Glomerular visceral epithelial cell (primary cell): Measurements from ENCODE around the gene SYT11.
"Not testable (repeated sequence)": the region's sequence is repeated elsewhere in the genome, so short reads cannot be mapped to it uniquely, and the experiment has no call there.

Source experiments
- DNase-seq: peaks from one replicate; pipeline ENCODE4 v3.0.0-alpha.2; 2016; ENCODE audit errors: extremely low spot score

SYT11 gene

DNA sequence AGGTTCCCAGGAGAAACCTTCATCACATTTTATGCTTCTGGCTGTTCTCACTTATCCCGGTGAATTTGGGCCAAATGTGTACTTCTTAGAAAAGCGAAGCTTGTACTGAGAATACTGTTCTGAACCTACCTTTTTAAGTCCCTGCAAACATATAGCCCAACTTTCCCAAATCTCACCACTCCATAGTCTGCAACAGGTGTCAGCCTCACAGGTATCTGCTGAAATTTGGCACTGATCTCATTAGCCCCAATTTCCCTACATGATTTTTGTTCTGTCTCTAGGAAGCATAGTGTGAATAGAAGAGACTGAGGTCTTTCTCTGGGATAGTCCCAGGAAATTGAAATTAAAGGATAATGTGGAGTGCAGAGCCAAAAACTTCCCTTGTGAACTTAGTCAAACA is 40.3 kb downstream of the SYT11 start:
- no peak for DNase-seq

DNA sequence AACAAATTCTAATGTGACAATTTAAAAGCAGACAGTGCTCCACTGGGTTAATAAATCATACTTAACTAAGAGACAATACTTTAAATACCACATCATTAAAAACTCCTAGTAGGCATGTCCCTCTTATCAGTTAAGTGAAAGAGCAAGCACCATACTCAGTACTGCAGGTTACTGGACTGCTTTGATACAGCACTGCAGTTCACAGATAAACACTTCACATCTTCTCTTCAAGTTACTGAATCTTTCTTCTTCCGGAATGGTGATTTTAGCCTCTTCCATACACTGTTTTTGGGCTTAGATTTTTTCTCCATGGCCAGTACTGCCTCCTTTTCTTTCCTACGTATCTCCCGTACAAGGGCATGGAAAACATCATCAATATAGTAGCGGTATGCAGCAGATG is 40.8 kb downstream of the SYT11 start:
- no peak for DNase-seq

DNA sequence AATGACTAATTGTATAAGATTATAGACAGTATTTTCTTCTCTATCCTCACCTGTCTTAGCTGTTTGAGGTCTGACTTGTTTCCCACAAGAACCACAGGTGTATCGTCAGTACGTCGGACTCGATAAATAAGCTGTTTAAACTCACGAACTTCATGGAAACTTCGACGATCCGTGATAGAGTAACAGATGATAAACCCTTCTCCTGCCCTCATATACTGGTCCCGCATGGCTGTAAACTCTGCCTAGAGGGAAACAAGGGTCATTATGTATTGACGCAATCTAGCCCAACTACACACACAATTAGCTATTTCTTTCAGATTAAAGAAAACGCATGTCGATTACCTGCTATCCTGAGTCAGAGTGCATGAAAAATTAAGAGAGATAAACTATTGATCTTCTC is 44.9 kb downstream of the SYT11 start:
- no peak for DNase-seq

DNA sequence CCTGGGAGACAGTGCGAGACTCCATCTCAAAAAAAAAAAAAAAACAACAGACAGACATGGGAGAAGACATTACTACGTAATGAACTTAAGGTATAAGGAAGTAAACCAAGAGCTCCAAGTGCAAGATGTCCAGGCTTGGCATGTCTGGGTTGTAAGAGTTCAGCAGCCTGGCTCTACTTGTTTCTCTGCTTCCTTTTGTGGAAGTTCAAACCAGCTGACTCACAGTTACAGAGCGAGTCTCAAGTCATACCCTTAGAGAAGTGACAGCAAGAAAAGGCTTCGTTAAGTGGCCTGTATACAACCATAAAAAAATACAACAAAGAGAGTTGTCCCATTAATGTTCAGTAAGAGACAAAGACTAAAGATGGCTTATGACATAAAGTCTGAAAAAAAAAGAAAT is 50.5 kb downstream of the SYT11 start:
- DNase-seq = peak; percentile 37

DNA sequence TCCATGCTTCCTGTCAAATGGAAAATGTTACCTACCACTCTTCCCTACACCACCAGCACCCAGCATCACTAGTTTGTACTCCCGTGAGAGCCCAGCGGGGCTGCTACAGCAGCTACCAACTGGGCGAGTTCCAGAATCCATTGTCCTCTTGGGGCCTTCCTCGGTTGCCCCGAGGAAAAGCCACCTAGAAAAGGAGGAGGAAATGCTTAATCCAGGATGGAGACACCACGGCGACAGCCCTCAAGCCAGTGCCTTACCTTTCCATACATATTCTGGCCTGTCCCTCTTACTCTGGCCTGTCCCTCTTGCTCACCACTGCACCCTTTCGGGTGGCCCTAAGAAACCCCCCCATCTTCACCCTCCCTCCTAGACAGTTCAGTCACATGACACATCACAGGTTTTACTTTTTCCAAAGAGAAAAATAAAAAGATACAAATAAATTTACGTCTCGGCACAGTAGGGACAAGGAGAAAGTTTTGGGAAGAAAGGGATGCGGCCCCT is 51.3 kb downstream of the SYT11 start:
- peak; percentile 47 for DNase-seq

DNA sequence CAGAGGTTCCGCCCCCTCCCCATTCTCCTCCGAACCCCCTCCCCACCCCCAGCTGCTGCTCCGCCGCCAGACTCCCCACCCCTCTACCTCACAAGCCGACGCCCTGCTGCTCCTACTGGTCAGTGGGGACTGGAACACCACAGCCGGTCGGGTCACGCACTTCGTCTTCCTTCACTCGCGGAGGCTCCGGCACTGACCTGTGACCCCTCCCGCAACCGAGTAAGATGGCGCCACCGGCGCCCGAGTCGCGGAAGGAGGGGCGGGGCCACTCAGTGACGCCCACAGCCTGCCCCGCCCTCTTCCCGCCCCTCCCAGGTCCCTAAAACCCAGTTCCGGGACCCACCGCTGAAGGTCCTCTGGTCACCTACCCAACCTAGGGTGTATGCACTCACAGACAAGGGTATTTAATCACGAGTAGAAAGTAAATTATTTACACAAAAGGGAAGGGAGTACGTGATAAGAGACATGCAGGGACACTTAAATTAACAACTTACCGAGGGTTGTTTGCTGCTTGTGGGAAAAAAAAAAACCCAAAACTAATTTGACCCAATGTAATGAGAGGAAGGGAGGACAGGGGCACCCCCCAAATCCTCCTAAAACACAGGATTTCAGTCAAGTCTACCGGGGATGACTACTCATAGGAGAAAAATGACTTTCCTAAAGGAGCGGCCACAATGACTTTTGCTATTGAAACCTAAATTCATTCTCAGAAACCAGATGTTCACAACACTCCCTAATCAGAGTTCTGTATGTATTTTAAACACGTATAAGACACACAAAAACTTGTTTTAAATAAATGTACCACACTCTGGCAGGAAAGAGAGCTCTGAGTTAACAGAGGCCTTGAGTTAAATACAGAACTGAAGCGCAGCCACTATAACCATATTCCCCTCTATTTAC is 52.0 kb downstream of the SYT11 start, which contains the start of gene RIT1:
RIT1 (minus strand) TSS at position 194 of the 900 bp plus-strand sequence. CDS start 588 bp downstream, outside the sequence.
- DNase-seq = peak; percentile 87

DNA sequence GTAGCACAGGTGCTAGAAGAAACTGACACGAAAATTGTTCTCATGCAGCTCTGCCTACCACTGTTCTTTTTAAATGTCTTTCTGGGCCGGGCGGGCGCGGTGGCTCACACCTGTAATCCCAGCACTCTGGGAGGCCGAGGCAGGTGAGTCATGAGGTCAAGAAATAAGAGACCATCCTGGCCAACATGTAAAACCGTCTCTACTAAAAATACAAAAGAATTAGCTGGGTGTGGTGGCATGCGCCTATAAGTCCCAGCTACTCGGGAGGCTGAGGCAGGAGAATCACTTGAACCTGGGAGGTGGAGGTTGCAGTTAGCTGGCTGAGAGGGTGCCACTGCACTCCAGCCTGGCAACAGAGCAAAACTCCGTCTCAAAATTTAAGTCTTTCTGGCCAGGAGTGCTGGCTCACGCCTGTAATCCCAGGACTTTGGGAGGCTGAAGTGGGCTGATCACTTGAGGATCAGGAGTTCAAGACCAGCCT is 52.7 kb downstream of the SYT11 start:
- DNase-seq = peak; percentile 17

DNA sequence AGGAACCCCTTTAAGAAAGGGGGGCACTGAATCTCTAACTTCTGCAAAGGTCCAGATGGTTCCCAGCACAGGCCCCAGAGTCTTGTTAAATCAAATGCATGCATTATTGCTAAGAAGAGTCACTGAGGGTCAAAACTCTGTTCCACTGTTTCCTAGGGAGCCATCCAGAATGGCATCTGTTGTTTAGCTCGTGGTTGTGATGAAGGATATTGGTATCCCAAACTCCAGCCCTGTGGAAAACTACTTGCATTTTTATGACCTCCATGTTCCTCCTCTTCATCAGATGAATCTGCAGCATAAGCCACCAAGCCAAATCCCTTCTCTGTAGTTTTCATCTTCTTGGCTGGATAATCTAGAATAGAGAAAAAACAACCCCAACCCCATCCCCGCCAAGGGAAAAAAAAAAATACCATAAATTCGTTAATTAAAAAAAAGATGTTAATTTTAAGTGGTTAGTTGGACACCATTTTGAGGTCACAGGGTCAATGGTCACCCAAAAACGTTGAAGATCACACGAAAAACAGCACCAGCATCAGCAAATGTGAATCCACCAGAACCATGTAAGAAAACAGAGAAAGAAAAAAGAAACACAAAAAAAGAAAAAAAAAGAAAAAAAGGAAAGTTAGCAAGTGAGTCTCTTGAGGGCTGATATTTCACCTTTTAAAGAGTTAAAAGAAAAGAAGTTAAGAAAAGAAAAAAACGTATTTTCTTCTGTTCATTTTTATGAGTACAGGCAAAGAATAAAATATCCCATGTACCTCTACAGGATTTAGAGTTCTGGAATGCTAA is 54.8 kb downstream of the SYT11 start:
- DNase-seq = no peak

DNA sequence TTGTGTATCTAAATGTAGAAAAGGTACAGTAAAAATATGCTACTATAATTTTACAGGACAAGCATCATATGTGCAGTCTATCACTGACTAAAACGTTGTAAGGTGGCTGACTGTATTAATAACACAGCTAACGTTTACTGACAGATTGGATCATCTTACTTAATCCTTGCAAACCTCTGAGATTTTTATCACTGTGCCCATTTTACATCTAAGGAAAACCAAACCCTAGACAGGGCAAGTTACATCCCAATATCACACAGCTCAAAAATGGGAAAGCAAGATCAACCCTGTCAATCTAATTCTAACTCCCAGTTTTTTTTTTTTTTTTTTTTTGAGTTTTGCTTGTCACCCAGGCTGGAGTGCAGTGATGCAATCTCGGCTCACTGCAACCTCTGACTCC is 59.3 kb downstream of the SYT11 start:
- DNase-seq = no peak

DNA sequence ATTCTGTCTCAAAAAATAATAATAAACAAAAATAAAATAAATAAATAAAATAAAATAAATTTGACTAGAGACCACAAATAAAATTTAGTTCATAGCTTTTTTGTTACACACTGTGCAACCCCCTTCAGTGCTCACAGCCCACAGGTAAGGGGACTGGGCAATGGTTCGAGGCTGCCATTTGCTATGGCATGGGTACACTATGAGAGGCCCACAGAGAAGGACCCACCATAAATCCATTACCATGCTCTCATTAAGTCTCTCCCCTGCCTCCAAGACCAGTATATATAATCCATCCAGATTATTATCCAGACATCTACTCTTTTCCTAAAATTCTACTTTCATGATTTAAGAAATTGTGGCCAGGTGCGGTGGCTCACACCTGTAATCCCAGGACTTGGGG is 60.4 kb downstream of the SYT11 start:
- DNase-seq = no peak

DNA sequence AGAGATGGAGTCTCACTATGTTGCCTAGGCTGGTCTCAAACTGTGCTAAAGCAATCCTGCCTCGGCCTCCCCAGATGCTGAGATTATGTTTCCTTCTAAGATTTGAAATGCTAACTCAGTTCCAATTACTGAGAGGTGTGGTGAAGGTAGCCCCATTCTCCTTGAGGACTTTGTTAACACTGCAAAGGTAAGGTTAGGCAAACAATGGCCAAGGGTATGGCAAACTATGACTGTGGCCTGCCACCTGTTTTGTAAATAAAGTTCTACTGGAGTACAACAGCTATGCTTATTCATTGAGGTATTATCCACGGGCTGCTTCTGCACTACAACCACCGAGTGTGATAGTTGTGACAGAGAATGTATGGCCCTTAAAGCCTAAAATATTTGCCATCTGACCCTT is 61.4 kb downstream of the SYT11 start:
- DNase-seq = no peak

DNA sequence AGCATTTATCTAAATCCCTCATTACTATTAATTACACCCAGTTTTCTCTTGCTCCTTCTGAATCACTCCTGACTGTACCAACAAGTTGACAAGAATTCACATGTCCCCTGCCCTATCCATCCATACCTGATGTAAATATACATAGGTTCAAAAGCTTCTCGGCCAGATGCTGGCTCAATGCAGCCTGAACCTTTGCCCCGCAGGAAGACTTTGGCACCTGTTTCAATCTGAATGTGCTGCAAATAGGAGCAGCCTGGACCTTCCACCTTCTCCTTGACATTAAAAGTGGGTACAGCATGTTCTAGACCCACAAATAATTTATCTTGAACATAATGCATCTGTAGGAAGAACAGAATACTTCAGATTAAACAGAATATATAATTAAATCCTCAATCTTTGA is 66.1 kb downstream of the SYT11 start:
- no peak for DNase-seq

DNA sequence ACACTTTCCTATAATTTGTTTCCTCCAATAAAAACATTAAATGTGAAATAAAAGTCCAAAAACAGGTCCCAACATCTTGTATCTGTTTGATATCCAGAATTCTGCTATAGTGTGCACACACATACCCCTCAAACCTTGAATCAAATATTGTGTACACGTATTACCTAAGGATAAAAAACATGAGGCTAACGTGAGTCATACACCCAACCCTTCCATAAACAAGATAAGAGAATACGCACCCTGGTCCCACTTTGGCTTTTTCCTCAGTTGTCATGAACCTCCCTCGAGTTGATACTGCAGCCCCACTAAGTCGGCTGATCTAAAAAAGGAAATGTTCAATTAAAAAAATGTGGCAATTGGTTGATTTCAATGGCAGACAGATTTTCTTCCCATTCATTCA is 69.7 kb downstream of the SYT11 start:
- no peak for DNase-seq

DNA sequence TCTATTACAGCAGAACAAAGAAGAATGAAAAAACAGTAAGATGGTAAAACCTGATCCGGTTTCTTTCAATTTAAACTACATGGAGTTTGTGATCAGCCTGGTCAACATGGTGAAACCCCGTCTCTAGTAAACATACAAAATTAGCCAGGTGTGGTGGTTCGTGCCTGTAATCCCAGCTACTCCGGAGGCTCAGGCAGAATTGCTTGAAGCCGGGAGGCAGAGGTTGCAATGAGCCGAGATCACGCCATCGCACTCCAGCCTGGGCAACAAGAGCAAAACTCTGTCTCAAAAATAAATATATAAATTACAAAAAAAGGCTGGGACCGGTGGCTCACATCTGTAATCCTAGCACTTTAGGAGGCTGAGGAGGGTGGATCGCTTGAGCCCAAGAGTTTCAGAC is 71.4 kb downstream of the SYT11 start:
- not testable (repeated sequence) for DNase-seq

DNA sequence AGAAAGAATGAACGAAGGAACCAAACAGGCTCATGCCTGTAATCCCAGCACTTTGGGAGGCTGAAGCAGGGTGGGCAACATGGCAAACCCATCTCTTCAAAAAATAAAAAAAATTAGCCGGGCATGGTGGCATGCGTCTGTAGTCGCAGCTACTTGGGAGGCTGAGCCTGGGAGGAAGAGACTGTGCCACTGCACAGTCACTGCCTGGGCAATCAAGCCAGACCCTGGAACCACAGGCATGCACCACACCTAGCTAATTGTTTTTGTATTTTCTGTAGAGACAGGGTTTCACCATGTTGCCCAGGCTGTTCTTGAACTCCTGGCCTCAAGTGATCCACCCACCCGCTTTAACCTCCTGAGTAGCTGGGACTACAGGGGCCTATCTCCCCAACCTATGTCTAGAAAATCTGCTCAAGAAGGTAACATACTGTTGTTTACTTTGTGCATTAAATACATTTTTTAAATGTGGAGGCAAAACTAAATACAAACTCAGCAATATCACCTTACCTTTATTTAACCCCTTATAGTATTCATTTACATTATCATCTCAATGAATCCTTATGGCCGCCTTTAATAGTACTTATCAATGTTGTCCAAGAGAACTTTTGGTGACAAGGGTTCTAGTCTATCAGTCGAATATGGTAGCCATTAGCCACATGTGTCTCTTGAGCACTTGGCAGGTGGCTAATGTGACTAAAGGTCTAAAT is 72.1 kb downstream of the SYT11 start:
- DNase-seq = peak; percentile 80

DNA sequence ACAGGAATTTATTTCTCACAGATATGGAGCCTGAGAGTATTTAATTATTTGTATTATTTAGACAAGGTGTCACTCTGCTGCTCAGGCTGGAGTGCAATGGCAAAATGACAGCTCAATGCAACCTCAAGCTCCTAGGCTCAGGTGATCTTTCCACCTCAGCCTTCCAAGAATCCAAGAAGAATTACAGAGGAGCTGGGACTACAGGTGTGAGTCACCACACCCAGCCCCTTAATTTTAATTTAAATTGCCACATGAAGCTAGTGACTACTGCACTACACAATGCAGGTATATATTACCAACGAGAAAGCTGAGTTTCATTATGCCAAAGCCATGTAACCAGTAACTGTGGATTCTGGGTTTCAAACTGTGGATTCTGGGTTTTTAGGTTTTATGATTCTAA is 72.7 kb downstream of the SYT11 start:
- no peak for DNase-seq

DNA sequence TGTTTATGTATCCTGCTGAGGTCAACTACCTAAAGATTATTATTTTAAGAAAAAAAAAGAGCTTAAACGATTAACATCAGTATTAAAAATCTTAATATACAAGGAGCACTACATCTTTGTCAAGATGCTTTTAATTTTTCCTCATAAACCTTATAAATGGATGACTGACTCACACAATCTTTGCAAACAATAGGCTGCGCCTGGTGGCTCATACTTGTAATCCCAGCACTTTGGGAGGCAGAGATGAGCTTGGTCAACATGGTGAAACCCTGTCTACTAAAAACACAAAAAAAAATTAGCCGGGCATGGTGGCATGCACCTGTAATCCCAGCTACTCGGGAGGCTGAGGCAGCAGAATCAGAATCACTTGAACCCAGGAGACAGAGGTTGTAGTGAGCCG is 73.1 kb downstream of the SYT11 start:
- no peak for DNase-seq

DNA sequence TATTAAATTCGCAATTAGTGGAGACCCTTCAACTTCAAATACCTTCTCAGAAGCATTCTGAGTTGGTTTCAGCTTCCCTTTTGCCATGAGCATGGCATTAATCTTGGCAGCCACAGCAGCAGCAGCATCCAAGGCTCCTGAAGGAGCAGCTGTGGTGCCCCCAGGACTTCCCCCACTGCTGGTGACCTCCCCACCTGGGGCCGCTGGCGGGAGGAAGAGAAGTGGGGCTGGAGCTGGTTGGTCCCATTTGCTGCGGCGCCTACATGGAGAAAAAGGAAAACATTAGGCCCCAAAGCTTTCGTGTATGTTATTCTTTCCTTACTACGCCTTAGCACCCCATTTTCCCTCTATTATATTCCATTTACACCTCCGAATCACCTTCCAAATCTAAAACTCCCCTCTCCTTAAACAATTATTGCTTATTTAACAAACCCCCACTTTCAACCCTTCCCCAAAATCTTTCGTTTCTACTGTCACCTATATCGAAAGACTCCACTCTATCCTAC is 74.3 kb downstream of the SYT11 start:
- no peak for DNase-seq

DNA sequence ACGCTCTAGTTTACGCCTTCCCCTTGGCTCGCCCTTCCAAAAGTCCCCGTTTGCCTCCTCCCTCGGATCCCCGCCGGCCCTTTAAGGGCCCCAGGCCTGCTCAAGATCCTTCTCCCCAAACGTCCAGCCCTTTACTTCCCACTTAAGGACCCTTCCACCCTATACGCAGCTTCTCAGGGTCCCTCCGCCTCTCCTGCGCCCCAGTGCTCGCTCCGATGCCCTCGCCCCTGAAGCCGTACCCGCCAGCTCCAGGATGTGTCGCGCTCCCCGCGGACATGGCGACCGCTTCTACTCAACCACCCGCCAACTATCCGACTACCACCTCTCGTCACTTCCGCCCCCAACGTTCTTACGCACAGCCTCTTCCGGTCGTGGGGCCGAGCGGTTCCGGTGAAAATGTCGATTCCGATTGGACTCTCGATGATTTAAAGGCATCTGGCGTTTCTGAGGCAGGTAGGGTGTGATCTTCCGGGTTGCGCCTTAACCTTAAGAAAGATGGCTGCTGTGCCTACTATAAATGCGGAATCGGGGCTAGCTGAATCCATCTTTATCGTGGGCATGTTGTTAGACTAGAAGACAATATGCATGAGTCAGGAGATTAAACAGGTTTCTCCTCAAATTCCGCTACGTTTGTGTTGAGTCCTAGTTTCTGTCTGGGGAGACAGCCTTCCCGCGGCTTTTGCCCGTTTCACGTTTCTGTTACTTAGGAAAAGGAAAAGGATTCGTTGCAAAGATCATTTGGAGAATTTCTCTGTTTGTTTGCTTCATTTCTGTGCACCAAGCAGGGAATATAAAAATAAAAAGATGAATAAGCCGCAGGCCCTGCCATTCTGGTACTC is 74.9 kb downstream of the SYT11 start, which contains the start of gene KHDC4:
KHDC4 (minus strand) TSS at position 317 of the 839 bp plus-strand sequence; CDS start at position 277, 40 bp downstream.
- peak; percentile 99 for DNase-seq
